Activated naive CD8-positive, alpha-beta T cell treated with anti-CD3 and anti-CD28 coated beads, Interleukin-2, amount 50 U/mL, for 16 hours (primary cell): Measurements from ENCODE around the gene ACER3.
"Not testable (repeated sequence)": the region's sequence is repeated elsewhere in the genome, so short reads cannot be mapped to it uniquely, and the experiment has no call there.

Experiments used
- DNase-seq: peaks from one replicate; pipeline ENCODE4 v3.0.0-alpha.2; 2020; ENCODE audit warnings: low read depth, low spot score

Gene ACER3

GRCh38 chr11:77038029-77038824, 177.5 kb downstream of the ACER3 start:
- no peak for DNase-seq

GRCh38 chr11:77038825-77039326, 178.2 kb downstream of the ACER3 start:
- DNase-seq = no peak

DNA sequence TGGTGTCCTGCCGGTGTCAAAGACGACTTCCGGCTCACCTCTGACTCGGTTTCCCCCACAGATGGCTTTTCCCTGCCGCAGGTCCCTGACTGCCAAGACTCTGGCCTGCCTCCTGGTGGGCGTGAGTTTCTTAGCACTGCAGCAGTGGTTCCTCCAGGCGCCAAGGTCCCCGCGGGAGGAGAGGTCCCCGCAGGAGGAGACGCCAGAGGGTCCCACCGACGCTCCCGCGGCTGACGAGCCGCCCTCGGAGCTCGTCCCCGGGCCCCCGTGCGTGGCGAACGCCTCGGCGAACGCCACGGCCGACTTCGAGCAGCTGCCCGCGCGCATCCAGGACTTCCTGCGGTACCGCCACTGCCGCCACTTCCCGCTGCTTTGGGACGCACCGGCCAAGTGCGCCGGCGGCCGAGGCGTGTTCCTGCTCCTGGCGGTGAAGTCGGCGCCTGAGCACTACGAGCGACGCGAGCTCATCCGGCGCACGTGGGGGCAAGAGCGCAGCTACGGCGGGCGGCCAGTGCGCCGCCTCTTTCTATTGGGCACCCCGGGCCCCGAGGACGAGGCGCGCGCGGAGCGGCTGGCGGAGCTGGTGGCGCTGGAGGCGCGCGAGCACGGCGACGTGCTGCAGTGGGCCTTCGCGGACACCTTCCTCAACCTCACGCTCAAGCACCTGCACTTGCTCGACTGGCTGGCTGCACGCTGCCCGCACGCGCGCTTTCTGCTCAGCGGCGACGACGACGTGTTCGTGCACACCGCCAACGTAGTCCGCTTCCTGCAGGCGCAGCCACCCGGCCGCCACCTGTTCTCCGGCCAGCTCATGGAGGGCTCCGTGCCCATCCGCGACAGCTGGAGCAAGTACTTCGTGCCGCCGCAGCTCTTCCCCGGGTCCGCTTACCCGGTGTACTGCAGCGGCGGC, 179.0 kb downstream of the ACER3 start:
- no peak for DNase-seq

DNA sequence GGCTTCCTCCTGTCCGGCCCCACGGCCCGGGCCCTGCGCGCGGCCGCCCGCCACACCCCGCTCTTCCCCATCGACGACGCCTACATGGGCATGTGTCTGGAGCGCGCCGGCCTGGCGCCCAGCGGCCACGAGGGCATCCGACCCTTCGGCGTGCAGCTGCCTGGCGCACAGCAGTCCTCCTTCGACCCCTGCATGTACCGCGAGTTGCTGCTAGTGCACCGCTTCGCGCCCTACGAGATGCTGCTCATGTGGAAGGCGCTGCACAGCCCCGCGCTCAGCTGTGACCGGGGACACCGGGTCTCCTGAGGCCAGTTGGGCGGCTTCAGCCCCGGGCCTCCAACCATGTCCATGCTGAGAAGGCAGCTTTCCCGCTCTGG, 179.7 kb downstream of the ACER3 start:
- no peak for DNase-seq

DNA sequence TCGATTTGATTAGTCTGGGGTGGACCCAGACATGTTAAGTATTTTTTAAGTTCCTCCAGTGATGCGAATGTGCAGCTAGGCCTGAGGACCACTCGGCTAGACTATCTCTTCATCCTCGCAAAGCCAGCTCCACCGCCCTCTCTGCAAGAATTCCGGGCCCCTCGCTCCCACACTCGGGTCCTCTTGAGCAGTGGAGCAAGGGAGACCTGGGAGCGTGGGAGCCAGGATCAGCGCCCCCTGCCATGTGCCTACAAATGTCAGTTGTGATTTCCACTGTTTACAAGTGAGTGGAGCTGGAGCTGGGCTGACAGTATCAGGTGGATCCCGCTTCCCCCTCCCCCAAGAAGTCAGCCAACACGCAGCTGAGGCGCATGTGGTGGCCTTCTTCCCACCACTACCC, 180.2 kb downstream of the ACER3 start:
- DNase-seq = no peak

- DNase-seq = no peak
Measured at GRCh38 chr11:77042111-77042726, 181.5 kb downstream of the ACER3 start.

- DNase-seq = no peak
Measured at GRCh38 chr11:77044356-77044755, 183.6 kb downstream of the ACER3 start.

- no peak for DNase-seq
Measured at GRCh38 chr11:77044886-77045285, 184.2 kb downstream of the ACER3 start.

- DNase-seq = peak; percentile 25
Measured at GRCh38 chr11:77046060-77046501, 185.4 kb downstream of the ACER3 start.

GRCh38 chr11:77047007-77047927, 186.5 kb downstream of the ACER3 start:
- peak; percentile 62 for DNase-seq

- not testable (repeated sequence) for DNase-seq
Measured at GRCh38 chr11:77047928-77048446, 187.3 kb downstream of the ACER3 start.

GRCh38 chr11:77049026-77049425, 188.3 kb downstream of the ACER3 start:
- DNase-seq = no peak

DNA sequence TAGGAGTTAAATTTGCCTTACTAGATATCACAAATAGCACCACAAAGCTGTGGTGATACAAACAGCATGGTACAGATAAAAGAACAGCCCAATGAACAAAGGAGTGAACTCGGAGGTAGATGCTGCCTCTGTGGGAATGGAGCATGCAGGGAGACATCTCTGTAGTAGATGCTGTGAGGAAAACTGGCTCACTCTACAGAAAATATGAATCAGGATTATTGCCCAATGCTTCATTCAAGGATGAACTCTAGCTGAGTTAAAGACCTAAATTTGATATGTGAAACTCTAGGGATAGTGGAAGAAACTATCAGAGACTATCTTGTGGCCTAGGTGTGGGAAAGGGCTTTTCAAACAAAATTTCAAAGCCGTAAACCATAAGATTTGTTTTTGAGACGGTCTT, 190.8 kb downstream of the ACER3 start:
- DNase-seq = no peak

- DNase-seq = no peak
Measured at GRCh38 chr11:77052518-77052917, 191.8 kb downstream of the ACER3 start.

GRCh38 chr11:77053217-77054015, 192.7 kb downstream of the ACER3 start:
- no peak for DNase-seq

- no peak for DNase-seq
Measured at GRCh38 chr11:77054084-77054483, 193.4 kb downstream of the ACER3 start.

GRCh38 chr11:77055101-77055561, 194.4 kb downstream of the ACER3 start:
- DNase-seq = no peak

DNA sequence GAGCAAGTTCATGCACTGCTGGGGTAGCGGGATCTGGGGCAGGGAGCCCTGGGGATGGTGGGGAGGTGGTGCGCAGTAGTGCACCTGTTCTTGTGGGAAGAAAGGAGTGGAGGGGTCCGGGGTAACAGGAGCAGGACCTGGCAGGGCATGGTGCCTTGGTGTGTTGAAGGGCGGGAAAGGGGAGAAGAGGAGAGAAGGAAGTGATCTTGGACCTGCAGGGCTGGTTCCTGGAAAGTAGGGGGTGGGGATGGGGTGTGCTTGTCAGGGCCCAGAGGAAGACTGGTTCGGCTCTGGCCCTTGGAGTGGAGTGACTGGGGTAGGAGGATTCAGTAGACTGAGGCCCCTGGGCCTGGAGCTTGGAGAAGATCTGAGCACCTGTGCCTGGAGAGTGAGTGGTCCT, 195.2 kb downstream of the ACER3 start:
- no peak for DNase-seq

DNA sequence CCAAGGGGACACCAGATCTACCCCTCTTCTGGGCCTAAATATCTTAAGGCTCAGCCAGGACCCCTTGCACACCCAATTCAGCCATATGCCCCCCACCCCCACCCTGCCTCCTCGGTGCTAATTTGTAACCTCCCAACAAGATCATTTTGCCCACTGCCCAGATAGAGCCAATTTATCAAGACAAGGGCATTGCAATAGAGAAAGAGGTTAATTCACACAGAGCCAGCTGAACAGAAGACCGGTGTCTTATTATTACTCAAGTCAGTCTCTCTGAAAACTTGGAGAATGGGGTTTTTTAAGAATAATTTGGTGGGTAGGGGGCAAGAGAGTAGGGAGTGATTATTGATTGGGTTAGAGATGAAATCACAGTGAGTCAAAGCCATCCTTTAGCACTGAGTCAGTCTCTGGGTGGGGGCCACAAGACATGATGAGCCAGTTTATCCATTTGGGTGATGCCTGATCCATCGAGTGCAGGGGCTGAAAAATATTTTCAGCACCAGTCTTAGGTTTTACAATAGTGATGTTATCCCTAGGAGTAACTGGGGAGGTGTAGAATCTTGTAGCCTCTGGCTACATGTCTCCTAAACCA, 196.2 kb downstream of the ACER3 start:
- DNase-seq = no peak
